Suppressor macrophage treated with lipopolysaccharide for 1 hour (primary cell): Measurements from ENCODE around the gene MGST3.
"Not testable (repeated sequence)": the region's sequence is repeated elsewhere in the genome, so short reads cannot be mapped to it uniquely, and the experiment has no call there.

ENCODE experiments used
- DNase-seq, 3 donors: peaks; one replicate each; pipeline ENCODE4 v3.0.0-alpha.2; 2020 to 2022

Gene MGST3

DNA sequence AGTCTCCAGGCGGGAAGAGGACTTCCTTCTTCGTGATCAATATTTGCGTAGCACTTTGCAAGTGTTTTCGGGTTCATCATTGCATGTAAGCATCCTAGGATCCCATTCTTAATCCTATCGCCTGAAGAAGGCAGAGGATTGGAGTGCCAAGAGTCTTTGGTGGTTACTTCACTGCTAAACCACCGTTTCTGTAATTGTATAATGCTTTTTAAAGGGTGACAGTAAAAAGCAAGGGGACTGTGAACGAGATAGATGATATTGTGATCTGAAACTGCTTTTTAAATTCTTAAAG, 67.7 kb downstream of the MGST3 start:
- DNase-seq = no peak

- DNase-seq = no peak
Measured at GRCh38 chr1:165699577-165699976, 68.5 kb downstream of the MGST3 start.

- DNase-seq = not testable (repeated sequence)
Measured at GRCh38 chr1:165701922-165702321, 70.9 kb downstream of the MGST3 start.

DNA sequence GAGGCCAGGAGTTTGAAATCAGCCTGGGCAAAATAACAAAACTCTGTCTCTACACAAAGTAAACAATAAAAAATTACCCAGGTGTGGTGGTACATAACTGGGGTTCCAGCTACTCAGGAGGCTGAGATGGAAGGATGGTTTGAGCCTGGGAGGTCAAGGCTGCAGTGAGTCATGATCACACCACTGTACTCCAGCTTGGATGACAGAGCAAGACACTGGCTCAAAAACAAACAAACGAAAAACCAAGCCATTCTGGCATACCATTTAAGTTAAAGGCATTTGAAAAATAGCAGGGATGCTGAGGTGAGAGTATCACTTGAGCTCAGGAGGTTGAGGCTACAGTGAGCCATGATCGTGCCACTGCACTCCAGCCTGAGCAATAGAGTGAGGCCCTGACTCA, 72.6 kb downstream of the MGST3 start:
- no peak for DNase-seq
